ENCODE measurements around the gene MCRIP2. TPM values are rescaled to one million over a fixed set of nuclear protein-coding genes. Genes with fewer than 3 reads are reported as not detected.

MCRIP2 gene
- total RNA-seq, 1 donor from 2014 or later, result 20.9 TPM

DNA sequence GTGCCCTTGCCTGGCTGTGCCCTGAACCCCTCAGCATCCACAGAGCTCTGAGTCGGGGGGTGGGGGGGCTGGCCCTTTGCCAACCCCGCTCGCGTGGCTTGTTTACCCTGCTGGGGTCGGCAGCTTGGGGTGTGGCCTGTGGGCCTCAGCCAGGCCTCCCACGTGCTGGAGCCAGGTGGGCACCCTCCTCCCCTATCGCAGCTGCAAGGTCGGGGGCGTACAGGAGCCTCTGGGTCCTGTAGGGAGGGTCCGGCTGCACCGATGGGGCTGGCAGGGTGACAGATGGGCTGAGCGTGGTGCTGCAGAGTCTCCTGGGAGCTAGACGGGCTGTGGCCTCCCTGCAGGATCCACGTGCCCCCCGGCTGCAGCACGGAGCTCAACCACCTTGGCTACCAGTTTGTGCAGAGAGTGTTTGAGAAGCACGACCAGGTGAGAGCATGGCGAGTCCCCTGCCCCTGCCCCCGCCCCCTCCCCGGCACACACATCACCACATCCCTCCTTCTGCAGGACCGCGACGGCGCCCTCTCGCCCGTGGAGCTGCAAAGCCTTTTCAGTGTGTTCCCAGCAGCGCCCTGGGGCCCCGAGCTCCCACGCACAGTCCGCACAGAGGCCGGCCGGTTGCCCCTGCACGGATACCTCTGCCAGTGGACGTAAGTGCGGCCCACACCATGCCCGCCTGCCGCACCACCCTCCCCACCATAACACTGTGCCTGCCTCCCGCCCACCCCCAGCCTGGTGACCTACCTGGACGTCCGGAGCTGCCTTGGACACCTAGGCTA is 29.9 kb downstream of the MCRIP2 start:
- H3K27me3 ChIP-seq (ENCODE audit: insufficient read depth, low read length), result no peaks in the 10 kb centered on the region
- no peaks in the 10 kb centered on the region for H3K27me3 Mint-ChIP-seq (ENCODE audit: low read depth, unreplicated experiment)
- no peaks in the 10 kb centered on the region for H3K36me3 Mint-ChIP-seq (ENCODE audit: low read depth, unreplicated experiment)
- DNase-seq (ENCODE audit: low read depth) (no peak), FAIRE-seq (no peak)
- peaks cover 59% of the 10 kb centered on the region for H4K20me1 ChIP-seq (ENCODE audit: insufficient read depth, low read length)
- H3K36me3 ChIP-seq (ENCODE audit: insufficient read depth, low read length), result no peaks in the 10 kb centered on the region
- H2AFZ ChIP-seq (ENCODE audit: low read depth, low read length), result no peak overlapping the region
- TF ChIP-seq EZH2 (IDR thresholded peaks at IDR 0.05; ENCODE audit: insufficient read depth, low read length), result no peak
- TF ChIP-seq, protein P1, sequence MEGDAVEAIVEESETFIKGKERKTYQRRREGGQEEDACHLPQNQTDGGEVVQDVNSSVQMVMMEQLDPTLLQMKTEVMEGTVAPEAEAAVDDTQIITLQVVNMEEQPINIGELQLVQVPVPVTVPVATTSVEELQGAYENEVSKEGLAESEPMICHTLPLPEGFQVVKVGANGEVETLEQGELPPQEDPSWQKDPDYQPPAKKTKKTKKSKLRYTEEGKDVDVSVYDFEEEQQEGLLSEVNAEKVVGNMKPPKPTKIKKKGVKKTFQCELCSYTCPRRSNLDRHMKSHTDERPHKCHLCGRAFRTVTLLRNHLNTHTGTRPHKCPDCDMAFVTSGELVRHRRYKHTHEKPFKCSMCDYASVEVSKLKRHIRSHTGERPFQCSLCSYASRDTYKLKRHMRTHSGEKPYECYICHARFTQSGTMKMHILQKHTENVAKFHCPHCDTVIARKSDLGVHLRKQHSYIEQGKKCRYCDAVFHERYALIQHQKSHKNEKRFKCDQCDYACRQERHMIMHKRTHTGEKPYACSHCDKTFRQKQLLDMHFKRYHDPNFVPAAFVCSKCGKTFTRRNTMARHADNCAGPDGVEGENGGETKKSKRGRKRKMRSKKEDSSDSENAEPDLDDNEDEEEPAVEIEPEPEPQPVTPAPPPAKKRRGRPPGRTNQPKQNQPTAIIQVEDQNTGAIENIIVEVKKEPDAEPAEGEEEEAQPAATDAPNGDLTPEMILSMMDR (IDR thresholded peaks at IDR 0.05; ENCODE audit: insufficient read depth, low read depth, low read length), result no peak
- H3K9me3 Mint-ChIP-seq (ENCODE audit: unreplicated experiment), result no peaks in the 10 kb centered on the region
- no peak overlapping the region for H3K4me3 ChIP-seq (ENCODE audit: insufficient read depth, low read depth, low read length)
- no peak overlapping the region for H3K4me2 ChIP-seq (ENCODE audit: low read length)
- no peak overlapping the region for H3K4me3 Mint-ChIP-seq (ENCODE audit: unreplicated experiment)
- H3K27ac ChIP-seq (ENCODE audit: low read depth, low read length), result no peak overlapping the region
- no peak overlapping the region for H3K27ac Mint-ChIP-seq (ENCODE audit: unreplicated experiment)
- peaks cover 35% of the 10 kb centered on the region for H3K79me2 ChIP-seq (ENCODE audit: insufficient read depth, low read length)
- no peak overlapping the region for H3K9ac ChIP-seq (ENCODE audit: low read length)
- H3K4me1 Mint-ChIP-seq (ENCODE audit: low read depth, unreplicated experiment), result peaks cover 2% of the 10 kb centered on the region
- H3K9me3 ChIP-seq (ENCODE audit: insufficient read depth, low read depth, low read length), result no peaks in the 10 kb centered on the region
- peaks cover 11% of the 10 kb centered on the region for H3K4me1 ChIP-seq (ENCODE audit: insufficient read depth, low read length)

DNA sequence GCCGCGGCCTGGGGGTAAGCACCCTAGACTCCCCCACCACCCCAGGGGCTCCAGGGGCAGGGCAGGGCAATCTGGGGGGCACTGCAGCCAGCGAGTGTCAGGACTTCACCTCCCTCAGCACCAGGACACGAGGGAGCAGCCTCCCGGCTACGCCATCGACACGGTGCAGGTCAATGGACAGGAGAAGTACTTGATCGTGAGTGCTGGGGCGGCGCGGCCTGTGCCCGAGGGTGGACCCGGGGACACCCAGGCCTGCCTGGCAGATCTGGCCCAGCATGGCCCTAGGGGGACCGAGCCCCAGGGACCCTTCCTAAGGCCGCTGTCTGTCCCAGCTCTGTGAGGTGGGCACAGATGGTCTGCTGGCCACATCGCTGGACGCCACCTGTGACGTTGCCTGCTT is 30.7 kb downstream of the MCRIP2 start:
- no peak overlapping the region for H3K27ac ChIP-seq (ENCODE audit: low read depth, low read length)
- H3K4me1 Mint-ChIP-seq (ENCODE audit: low read depth, unreplicated experiment), result peaks cover 2% of the 10 kb centered on the region
- H2AFZ ChIP-seq (ENCODE audit: low read depth, low read length), result no peak overlapping the region
- H3K4me1 ChIP-seq (ENCODE audit: insufficient read depth, low read length), result peaks cover 11% of the 10 kb centered on the region
- H3K4me2 ChIP-seq (ENCODE audit: low read length), result no peak overlapping the region
- TF ChIP-seq, protein P1 (IDR thresholded peaks at IDR 0.05; ENCODE audit: insufficient read depth, low read depth, low read length), result no peak
- no peak for TF ChIP-seq EZH2 (IDR thresholded peaks at IDR 0.05; ENCODE audit: insufficient read depth, low read length)
- peaks cover 2% of the 10 kb centered on the region for H3K36me3 Mint-ChIP-seq (ENCODE audit: low read depth, unreplicated experiment)
- no peak overlapping the region for H3K27ac Mint-ChIP-seq (ENCODE audit: unreplicated experiment)
- H3K27me3 Mint-ChIP-seq (ENCODE audit: low read depth, unreplicated experiment), result no peaks in the 10 kb centered on the region
- H3K9ac ChIP-seq (ENCODE audit: low read length), result no peak overlapping the region
- H3K4me3 Mint-ChIP-seq (ENCODE audit: unreplicated experiment), result no peak overlapping the region
- H3K36me3 ChIP-seq (ENCODE audit: insufficient read depth, low read length), result no peaks in the 10 kb centered on the region
- H3K9me3 Mint-ChIP-seq (ENCODE audit: unreplicated experiment), result no peaks in the 10 kb centered on the region
- peaks cover 35% of the 10 kb centered on the region for H3K79me2 ChIP-seq (ENCODE audit: insufficient read depth, low read length)
- DNase-seq (ENCODE audit: low read depth) (no peak), FAIRE-seq (no peak)
- H3K4me3 ChIP-seq (ENCODE audit: insufficient read depth, low read depth, low read length), result no peak overlapping the region
- H3K27me3 ChIP-seq (ENCODE audit: insufficient read depth, low read length), result no peaks in the 10 kb centered on the region
- peaks cover 59% of the 10 kb centered on the region for H4K20me1 ChIP-seq (ENCODE audit: insufficient read depth, low read length)
- H3K9me3 ChIP-seq (ENCODE audit: insufficient read depth, low read depth, low read length), result no peaks in the 10 kb centered on the region

DNA sequence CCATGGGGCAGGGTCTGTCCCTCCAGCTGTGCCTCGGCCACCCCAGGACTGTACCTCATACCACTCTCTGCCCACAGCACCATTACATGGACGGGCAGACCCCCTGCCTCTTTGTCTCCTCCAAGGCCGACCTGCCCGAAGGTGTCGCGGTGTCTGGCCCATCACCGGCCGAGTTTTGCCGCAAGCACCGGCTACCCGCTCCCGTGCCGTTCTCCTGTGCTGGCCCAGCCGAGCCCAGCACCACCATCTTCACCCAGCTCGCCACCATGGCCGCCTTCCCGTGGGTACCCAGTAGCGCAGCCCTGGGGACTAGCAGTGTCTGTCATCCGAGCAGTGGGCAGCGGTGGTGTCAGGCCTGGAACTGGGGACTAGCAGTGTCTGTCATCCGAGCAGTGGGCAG is 31.2 kb downstream of the MCRIP2 start:
- Histone ChIP-seq H3K9me3 (ENCODE audit: insufficient read depth, low read depth, low read length) (no peaks in the 10 kb centered on the region), H4K20me1 (ENCODE audit: insufficient read depth, low read length) (peaks cover 59% of the 10 kb centered on the region), H3K27me3 (ENCODE audit: insufficient read depth, low read length) (no peaks in the 10 kb centered on the region), H3K4me2 (ENCODE audit: low read length) (no peak overlapping the region), H2AFZ (ENCODE audit: low read depth, low read length) (no peak overlapping the region), H3K79me2 (ENCODE audit: insufficient read depth, low read length) (peaks cover 35% of the 10 kb centered on the region), H3K27ac (ENCODE audit: low read depth, low read length) (no peak overlapping the region), H3K4me3 (ENCODE audit: insufficient read depth, low read depth, low read length) (no peak overlapping the region), H3K36me3 (ENCODE audit: insufficient read depth, low read length) (no peaks in the 10 kb centered on the region), H3K9ac (ENCODE audit: low read length) (no peak overlapping the region), H3K4me1 (ENCODE audit: insufficient read depth, low read length) (peaks cover 11% of the 10 kb centered on the region)
- FAIRE-seq (no peak), DNase-seq (ENCODE audit: low read depth) (no peak)
- H3K27me3 Mint-ChIP-seq (ENCODE audit: low read depth, unreplicated experiment), result no peaks in the 10 kb centered on the region
- H3K36me3 Mint-ChIP-seq (ENCODE audit: low read depth, unreplicated experiment), result peaks cover 2% of the 10 kb centered on the region
- TF ChIP-seq, protein P1 (IDR thresholded peaks at IDR 0.05; ENCODE audit: insufficient read depth, low read depth, low read length), result no peak
- TF ChIP-seq EZH2 (IDR thresholded peaks at IDR 0.05; ENCODE audit: insufficient read depth, low read length), result no peak
- no peak overlapping the region for H3K4me3 Mint-ChIP-seq (ENCODE audit: unreplicated experiment)
- H3K9me3 Mint-ChIP-seq (ENCODE audit: unreplicated experiment), result no peaks in the 10 kb centered on the region
- peak overlapping the region; percentile 26 for H3K27ac Mint-ChIP-seq (ENCODE audit: unreplicated experiment)
- peaks cover 2% of the 10 kb centered on the region for H3K4me1 Mint-ChIP-seq (ENCODE audit: low read depth, unreplicated experiment)

Data from astrocyte (in vitro differentiated cells and primary cell).